ENCODE data around the gene TBP. TPM values are rescaled to one million over a fixed set of nuclear protein-coding genes. Genes with fewer than 3 reads are reported as not detected.
"Not testable (repeated sequence)": the region's sequence is repeated elsewhere in the genome, so short reads cannot be mapped to it uniquely, and the experiment has no call there.

Gene TBP
- total RNA-seq, 1 experiment from 2014 or later, result 20.6 TPM

- ChIA-PET CTCF (no interaction called here), POLR2A (no interaction called here)
- DNase-seq (ENCODE audit: low spot score), result no peak
- TF ChIP-seq ERG (CRISPR knock-in tag; IDR thresholded peaks at IDR 0.05) (no peak), CDX4 (CRISPR knock-in tag; IDR thresholded peaks at IDR 0.05; ENCODE audit: borderline replicate concordance) (no peak), TCF7 (CRISPR knock-in tag; IDR thresholded peaks at IDR 0.05; ENCODE audit: low read depth) (no peak), MAX (CRISPR knock-in tag; IDR thresholded peaks at IDR 0.05) (no peak), GRHL2 (CRISPR knock-in tag; IDR thresholded peaks at IDR 0.05; ENCODE audit: insufficient replicate concordance, severe bottlenecking) (no peak), ZNF671 (CRISPR knock-in tag; IDR thresholded peaks at IDR 0.05) (no peak), TEAD4 (CRISPR knock-in tag; IDR thresholded peaks at IDR 0.05) (no peak), ZBTB43 (CRISPR knock-in tag; IDR thresholded peaks at IDR 0.05) (no peak), SP1 (CRISPR knock-in tag; conservative IDR thresholded peaks at IDR 0.05) (no peak), MYBL2 (CRISPR knock-in tag; IDR thresholded peaks at IDR 0.05) (no peak), CBFB (CRISPR knock-in tag; IDR thresholded peaks at IDR 0.05; ENCODE audit: low read depth) (no peak), ATF2 (CRISPR knock-in tag; IDR thresholded peaks at IDR 0.05; ENCODE audit: borderline replicate concordance, low read depth) (no peak), RORB (CRISPR knock-in tag; IDR thresholded peaks at IDR 0.05) (no peak), ZNF416 (CRISPR knock-in tag; IDR thresholded peaks at IDR 0.05) (no peak), JUN (CRISPR knock-in tag; IDR thresholded peaks at IDR 0.05) (no peak), TEAD1 (CRISPR knock-in tag; IDR thresholded peaks at IDR 0.05) (no peak), MLX (CRISPR knock-in tag; IDR thresholded peaks at IDR 0.05) (no peak)
- H3K27me3 Mint-ChIP-seq (ENCODE audit: low read depth), result no peaks in the 10 kb centered on the region
- H3K36me3 Mint-ChIP-seq, result peaks cover 6% of the 10 kb centered on the region
- H3K9me3 Mint-ChIP-seq, result peaks cover 7% of the 10 kb centered on the region
- H3K4me1 Mint-ChIP-seq, result peaks cover 13% of the 10 kb centered on the region
- no peak overlapping the region for H3K4me3 Mint-ChIP-seq
- H3K27ac Mint-ChIP-seq, result no peak overlapping the region
- no peak for ATAC-seq
Measured at GRCh38 chr6:170525795-170526194, 28.4 kb upstream of the TBP start.

- H3K27me3 Mint-ChIP-seq (ENCODE audit: low read depth); ATAC-seq; H3K27ac Mint-ChIP-seq; CTCF ChIA-PET; POLR2A ChIA-PET; H3K4me3 Mint-ChIP-seq; DNase-seq (ENCODE audit: low spot score); H3K36me3 Mint-ChIP-seq; H3K9me3 Mint-ChIP-seq: not testable (repeated sequence)
- H3K4me1 Mint-ChIP-seq, result peaks cover 13% of the 10 kb centered on the region
Measured at GRCh38 chr6:170527995-170528394, 26.2 kb upstream of the TBP start.

GRCh38 chr6:170529839-170530469, 24.2 kb upstream of the TBP start:
- Mint-ChIP-seq H3K27me3 (ENCODE audit: low read depth) (no peaks in the 10 kb centered on the region), H3K9me3 (peaks cover 5% of the 10 kb centered on the region), H3K36me3 (peaks cover 18% of the 10 kb centered on the region), H3K4me1 (peaks cover 9% of the 10 kb centered on the region), H3K27ac (0 out of 2 replicates have a peak overlapping the region, but pooled peaks have one; percentile 41), H3K4me3 (no peak overlapping the region)
- TF ChIP-seq SMAD4 (CRISPR knock-in tag; IDR thresholded peaks at IDR 0.05) (no peak), CTCF (IDR thresholded peaks at IDR 0.05) (peak; percentile 65), E2F5 (CRISPR knock-in tag; IDR thresholded peaks at IDR 0.05) (no peak), GTF2I (CRISPR knock-in tag; conservative IDR thresholded peaks at IDR 0.05) (no peak)
- ATAC-seq (peak; percentile 91), DNase-seq (ENCODE audit: low spot score) (peak; percentile 78)
- ChIA-PET POLR2A (no interaction called here), CTCF (interaction anchor here (0.6 to 2.3 kb wide), 17 partner anchors 9 to 1278 kb away, joined by 3 to 17 read pairs (median 4); partner anchors contain the start of genes PSMB1 and TBP)
